Osteocyte (in vitro differentiated cells): ENCODE measurements around the gene IRGQ. TPM values are rescaled to one million over a fixed set of nuclear protein-coding genes. Genes with fewer than 3 reads are reported as not detected.

Experiments
- DNase-seq: peaks from one replicate; pipeline ENCODE4 v3.0.0; 2021; ENCODE audit warnings: mixed read lengths; ENCODE audit not compliant: unreplicated experiment; ENCODE audit errors: extremely low spot score
- H3K27ac Mint-ChIP-seq: one replicate; pipeline ENCODE4 v1.8.0; 2021; ENCODE audit warnings: mild to moderate bottlenecking, mixed read lengths; ENCODE audit not compliant: unreplicated experiment
- H3K27me3 Mint-ChIP-seq: one replicate; pipeline ENCODE4 v1.8.0; 2021; ENCODE audit warnings: mixed read lengths; ENCODE audit not compliant: unreplicated experiment
- H3K36me3 Mint-ChIP-seq: one replicate; pipeline ENCODE4 v1.8.0; 2021; ENCODE audit warnings: mixed read lengths; ENCODE audit not compliant: unreplicated experiment
- H3K4me1 Mint-ChIP-seq: one replicate; pipeline ENCODE4 v1.8.0; 2021; ENCODE audit warnings: mixed read lengths; ENCODE audit not compliant: unreplicated experiment
- H3K4me3 Mint-ChIP-seq: one replicate; pipeline ENCODE4 v1.8.0; 2021; ENCODE audit warnings: mild to moderate bottlenecking, moderate library complexity, mixed read lengths; ENCODE audit not compliant: unreplicated experiment
- H3K9me3 Mint-ChIP-seq: one replicate; pipeline ENCODE4 v1.8.0; 2021; ENCODE audit warnings: mixed read lengths; ENCODE audit not compliant: unreplicated experiment
- total RNA-seq: library from RNA; stranded (reverse); gene quantifications from 2 replicates; pipeline ENCODE4 v1.2.1, GENCODE V29; 2021
- TF ChIP-seq, protein P1 (sequence below): fragments of 200-600 bp; sonication (generic); IDR thresholded peaks from 2 replicates; pipeline ENCODE4 v1.5.0; 2021; ENCODE audit warnings: antibody characterized with exemption, mild to moderate bottlenecking, moderate library complexity

Gene IRGQ
- total RNA-seq, 1 donor from 2014 or later = 40.9 TPM

DNA sequence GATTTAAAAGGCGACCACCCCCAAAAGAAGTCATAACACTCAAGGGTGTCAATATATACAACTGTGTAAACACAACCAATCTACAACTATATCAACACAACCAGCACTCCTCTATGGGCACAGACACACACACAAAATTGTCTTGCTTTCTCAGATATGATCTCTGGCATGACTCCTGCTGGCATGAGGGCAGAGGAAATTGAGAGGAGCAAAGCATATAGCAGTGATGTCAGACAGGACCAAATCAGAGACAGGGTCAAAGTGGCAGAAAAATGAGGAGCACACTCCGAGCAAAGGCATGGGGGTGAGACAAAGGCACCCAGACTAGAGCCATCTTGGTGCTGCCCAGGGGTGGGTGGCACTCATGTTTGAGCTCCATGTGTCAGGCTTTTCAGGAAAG lies 9.6 kb downstream of the IRGQ start:
- TF ChIP-seq, protein P1, sequence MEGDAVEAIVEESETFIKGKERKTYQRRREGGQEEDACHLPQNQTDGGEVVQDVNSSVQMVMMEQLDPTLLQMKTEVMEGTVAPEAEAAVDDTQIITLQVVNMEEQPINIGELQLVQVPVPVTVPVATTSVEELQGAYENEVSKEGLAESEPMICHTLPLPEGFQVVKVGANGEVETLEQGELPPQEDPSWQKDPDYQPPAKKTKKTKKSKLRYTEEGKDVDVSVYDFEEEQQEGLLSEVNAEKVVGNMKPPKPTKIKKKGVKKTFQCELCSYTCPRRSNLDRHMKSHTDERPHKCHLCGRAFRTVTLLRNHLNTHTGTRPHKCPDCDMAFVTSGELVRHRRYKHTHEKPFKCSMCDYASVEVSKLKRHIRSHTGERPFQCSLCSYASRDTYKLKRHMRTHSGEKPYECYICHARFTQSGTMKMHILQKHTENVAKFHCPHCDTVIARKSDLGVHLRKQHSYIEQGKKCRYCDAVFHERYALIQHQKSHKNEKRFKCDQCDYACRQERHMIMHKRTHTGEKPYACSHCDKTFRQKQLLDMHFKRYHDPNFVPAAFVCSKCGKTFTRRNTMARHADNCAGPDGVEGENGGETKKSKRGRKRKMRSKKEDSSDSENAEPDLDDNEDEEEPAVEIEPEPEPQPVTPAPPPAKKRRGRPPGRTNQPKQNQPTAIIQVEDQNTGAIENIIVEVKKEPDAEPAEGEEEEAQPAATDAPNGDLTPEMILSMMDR = no peak
- peaks cover 2% of the 10 kb centered on the region for H3K4me1 Mint-ChIP-seq
- H3K27ac Mint-ChIP-seq = no peak overlapping the region
- H3K36me3 Mint-ChIP-seq = peaks cover 22% of the 10 kb centered on the region
- no peak overlapping the region for H3K4me3 Mint-ChIP-seq
- H3K9me3 Mint-ChIP-seq = no peaks in the 10 kb centered on the region
- DNase-seq = no peak
- no peaks in the 10 kb centered on the region for H3K27me3 Mint-ChIP-seq

DNA sequence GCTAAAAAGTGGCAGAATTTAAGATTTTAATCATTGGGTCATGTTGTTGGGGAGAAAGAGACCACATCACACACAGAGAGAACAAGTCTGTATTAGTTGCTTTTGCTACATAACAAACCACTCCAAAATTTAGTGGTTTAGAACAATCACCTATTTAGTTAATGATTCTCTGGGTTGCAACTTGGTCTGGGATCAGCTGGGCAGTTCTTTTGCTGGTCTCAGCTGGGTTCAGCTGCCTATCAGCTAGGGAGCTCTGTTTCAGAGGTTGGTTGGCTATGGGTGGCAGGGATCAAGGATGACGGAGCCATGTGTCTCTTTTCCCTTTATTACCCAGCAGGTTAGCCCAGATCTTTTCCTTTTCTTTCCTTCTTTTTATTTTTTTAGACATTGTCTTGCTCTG lies 11.4 kb downstream of the IRGQ start:
- Mint-ChIP-seq H3K36me3 (peaks cover 12% of the 10 kb centered on the region), H3K9me3 (no peaks in the 10 kb centered on the region), H3K4me3 (no peak overlapping the region), H3K27me3 (no peaks in the 10 kb centered on the region), H3K4me1 (no peaks in the 10 kb centered on the region), H3K27ac (peak overlapping the region; percentile 28)
- TF ChIP-seq, protein P1 = no peak
- no peak for DNase-seq

DNA sequence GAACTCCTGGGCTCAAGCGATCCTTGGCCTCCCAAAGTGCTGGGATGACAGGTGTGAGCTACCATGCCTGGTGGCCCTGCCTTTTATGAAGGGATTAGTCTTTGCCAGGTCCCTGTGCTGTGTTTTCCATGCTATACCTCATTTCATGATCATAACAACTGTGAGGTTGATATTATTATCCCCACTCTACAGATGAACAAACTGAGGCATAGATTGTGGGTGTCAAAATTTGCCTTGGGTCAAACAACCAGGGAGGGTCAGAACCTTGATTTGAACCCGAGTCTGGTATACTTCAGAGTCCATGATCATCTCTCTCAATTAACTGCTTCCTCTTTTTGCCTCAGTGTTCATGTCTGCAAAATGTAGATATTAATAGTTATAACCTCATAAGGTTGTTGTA lies 13.4 kb downstream of the IRGQ start:
- Mint-ChIP-seq H3K4me1 (no peaks in the 10 kb centered on the region), H3K4me3 (no peak overlapping the region), H3K27ac (no peak overlapping the region), H3K27me3 (no peaks in the 10 kb centered on the region), H3K36me3 (peaks cover 9% of the 10 kb centered on the region), H3K9me3 (no peaks in the 10 kb centered on the region)
- TF ChIP-seq, protein P1 = no peak
- DNase-seq = no peak

DNA sequence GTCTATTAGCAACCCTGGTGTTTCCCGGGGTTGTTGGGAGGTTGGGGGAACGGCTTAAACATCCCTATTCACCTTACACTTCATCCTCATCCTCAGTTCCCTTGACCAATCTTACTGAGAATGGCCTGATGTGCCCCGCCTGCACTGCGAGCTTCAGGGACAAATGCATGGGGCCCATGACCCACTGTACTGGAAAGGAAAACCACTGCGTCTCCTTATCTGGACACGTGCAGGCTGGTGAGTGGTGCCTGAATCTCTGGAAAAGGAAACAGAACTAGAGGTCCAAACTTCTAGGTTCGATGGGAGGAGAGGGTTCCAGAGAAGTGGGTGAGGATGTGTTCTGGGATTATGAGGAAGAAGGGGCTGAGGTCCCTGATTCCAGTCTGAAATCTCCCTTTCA lies 14.5 kb downstream of the IRGQ start:
- Mint-ChIP-seq H3K4me1 (peaks cover under 1% of the 10 kb centered on the region), H3K27ac (no peak overlapping the region), H3K36me3 (peaks cover 6% of the 10 kb centered on the region), H3K4me3 (no peak overlapping the region), H3K27me3 (no peaks in the 10 kb centered on the region), H3K9me3 (no peaks in the 10 kb centered on the region)
- DNase-seq = no peak
- TF ChIP-seq, protein P1 = no peak

DNA sequence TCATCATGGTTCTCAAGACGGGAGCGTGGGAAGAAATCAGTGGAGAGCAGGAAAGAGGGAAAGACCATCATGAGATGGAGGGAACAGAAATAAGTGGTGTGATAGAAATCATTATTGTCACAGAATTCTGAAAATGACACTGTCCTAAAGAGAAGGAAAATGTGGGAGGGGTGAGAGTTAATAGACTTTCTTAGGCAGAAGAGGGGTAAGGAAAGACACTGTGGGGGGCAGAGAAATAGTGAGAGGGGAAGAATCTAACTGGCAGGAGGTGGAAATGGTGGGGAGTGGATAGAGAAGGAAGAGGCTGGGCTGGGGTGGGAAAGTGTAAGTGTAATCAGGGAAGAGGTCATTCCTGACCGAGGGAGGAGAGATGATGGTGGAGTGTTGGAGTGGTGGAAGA lies 17.1 kb downstream of the IRGQ start:
- H3K9me3 Mint-ChIP-seq = no peaks in the 10 kb centered on the region
- H3K4me3 Mint-ChIP-seq = no peak overlapping the region
- H3K27ac Mint-ChIP-seq = no peak overlapping the region
- no peaks in the 10 kb centered on the region for H3K27me3 Mint-ChIP-seq
- H3K4me1 Mint-ChIP-seq = peaks cover 13% of the 10 kb centered on the region
- DNase-seq = no peak
- TF ChIP-seq, protein P1 = no peak
- no peaks in the 10 kb centered on the region for H3K36me3 Mint-ChIP-seq
